K562 (cell line): ENCODE results near the gene AMBRA1.

Experiments
- IRF2 ChIP-seq: sonication (generic); formaldehyde crosslinking; IDR thresholded peaks from 2 replicates; pipeline ENCODE4 v1.8.1; 2022; ENCODE audit warnings: mild to moderate bottlenecking, missing genetic modification reagents
- JUN ChIP-seq, 2 experiments: sonication (generic) in 1 of 2; formaldehyde crosslinking in 1 of 2; IDR thresholded peaks; 2 replicates each; pipeline versions ENCODE4 v1.6.1 to v1.8.0; 2012 to 2022; ENCODE audit warnings: borderline replicate concordance in 2 of 2, mild to moderate bottlenecking in 2 of 2, improper control_type of control experiment in 1 of 2, low read depth in 1 of 2, low read length in 1 of 2, missing genetic modification reagents in 1 of 2

DNA sequence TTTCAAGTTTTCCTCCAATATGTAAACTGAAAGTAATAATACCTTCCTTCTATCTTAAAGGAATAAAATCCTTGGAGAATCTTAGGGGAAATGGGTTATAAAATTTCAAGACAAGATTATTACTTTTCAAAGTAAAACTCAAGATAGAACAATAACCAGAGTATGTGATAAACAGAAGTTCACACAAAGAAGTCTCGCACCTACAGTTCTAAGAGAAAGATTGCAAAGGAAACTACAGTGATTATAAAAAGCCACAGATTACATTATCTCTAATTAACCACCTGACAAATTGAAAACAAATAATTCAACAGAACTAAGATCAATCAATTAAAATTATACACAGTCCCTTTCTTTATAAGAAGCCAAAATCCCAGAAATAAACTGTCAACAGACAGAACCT, 34.0 kb downstream of the AMBRA1 start:
- TF ChIP-seq IRF2 = no peak
- TF ChIP-seq JUN (IDR thresholded peaks at IDR 0.05; ENCODE audit: borderline replicate concordance, low read depth, low read length) = no peak
- no peak for TF ChIP-seq JUN (CRISPR knock-in tag; IDR thresholded peaks at IDR 0.05; ENCODE audit: borderline replicate concordance)
